GM12873 (cell line): ENCODE data around the gene ZFAND5.

Source experiments
- TF ChIP-seq, protein P1 (sequence below): IDR thresholded peaks from 2 replicates; pipeline ENCODE4 v1.5.1; 2012; ENCODE audit warnings: low read depth, mild to moderate bottlenecking, moderate library complexity, low read length, control low read depth; ENCODE audit not compliant: insufficient read depth; ENCODE audit errors: missing control alignments

ZFAND5 gene

DNA sequence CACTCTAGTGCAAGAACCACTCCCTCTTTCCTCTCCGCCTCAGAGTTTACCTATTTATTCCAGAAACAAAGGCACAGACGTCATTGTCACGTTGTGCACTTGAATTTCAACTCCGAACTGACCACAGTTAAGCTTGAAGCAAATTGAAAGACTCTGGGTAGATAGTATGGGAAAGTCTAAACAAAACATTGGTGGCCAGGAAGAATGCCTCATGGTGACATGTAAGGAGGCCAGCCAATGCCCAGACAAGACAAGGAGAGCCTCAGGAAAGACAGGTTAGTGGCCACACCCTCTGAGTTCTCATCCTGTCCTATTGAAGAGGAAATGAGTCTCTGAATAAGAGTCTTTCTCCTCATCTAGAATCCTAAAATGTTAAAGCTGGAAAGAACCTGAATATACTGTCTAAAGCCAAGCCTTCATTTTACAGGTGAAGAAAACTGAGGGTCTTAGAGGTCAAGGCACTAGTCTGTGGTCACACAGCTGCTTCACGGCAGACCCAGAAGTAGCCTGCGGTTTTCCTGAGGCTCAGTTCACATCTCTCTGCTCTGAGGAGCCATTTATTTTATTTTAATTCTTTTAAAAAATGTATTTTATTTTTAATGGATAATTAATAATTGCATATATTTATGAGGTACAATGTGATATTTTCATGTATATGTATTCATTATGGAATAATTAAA is 30.2 kb downstream of the ZFAND5 start:
- TF ChIP-seq, protein P1, sequence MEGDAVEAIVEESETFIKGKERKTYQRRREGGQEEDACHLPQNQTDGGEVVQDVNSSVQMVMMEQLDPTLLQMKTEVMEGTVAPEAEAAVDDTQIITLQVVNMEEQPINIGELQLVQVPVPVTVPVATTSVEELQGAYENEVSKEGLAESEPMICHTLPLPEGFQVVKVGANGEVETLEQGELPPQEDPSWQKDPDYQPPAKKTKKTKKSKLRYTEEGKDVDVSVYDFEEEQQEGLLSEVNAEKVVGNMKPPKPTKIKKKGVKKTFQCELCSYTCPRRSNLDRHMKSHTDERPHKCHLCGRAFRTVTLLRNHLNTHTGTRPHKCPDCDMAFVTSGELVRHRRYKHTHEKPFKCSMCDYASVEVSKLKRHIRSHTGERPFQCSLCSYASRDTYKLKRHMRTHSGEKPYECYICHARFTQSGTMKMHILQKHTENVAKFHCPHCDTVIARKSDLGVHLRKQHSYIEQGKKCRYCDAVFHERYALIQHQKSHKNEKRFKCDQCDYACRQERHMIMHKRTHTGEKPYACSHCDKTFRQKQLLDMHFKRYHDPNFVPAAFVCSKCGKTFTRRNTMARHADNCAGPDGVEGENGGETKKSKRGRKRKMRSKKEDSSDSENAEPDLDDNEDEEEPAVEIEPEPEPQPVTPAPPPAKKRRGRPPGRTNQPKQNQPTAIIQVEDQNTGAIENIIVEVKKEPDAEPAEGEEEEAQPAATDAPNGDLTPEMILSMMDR: no peak

DNA sequence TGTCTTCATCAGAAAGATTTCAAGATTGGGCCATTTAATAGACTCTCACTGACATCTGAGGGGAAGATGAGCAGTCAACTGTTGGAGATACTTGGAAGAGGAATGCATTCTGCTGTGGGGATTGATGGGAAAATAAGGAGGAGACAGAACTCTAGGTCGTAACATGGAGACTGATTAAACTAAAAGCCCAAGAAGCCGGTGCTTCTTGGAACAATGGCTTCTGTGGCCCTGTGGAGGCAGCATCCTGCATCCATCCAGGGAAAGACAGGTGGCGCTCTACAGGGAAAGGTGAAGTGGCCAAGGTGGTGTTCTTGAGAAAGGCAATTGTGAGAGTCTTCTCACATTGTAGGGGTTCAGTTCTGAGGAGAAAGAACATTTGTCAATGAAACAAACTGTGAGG is 31.3 kb downstream of the ZFAND5 start:
- TF ChIP-seq, protein P1: peak; percentile 26

DNA sequence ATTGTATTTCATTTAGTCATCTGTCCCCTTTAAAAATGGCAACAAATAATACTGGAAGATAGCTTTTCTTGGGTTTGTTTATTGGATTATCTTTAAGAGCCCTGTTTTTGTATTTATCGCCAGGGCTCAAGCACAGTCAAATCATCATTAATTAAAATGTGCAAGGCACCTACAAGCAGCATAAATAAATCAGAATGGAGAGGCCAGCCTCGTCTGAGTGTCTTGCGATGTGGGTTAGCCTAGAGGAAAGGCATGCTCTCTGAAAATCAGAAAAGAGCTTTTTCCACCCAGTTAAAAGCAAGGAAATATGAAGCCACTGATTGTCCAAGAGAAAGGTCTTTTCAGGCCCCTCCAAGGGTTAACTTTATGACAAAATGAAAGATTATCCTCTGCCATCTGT is 31.8 kb downstream of the ZFAND5 start:
- TF ChIP-seq, protein P1: no peak

DNA sequence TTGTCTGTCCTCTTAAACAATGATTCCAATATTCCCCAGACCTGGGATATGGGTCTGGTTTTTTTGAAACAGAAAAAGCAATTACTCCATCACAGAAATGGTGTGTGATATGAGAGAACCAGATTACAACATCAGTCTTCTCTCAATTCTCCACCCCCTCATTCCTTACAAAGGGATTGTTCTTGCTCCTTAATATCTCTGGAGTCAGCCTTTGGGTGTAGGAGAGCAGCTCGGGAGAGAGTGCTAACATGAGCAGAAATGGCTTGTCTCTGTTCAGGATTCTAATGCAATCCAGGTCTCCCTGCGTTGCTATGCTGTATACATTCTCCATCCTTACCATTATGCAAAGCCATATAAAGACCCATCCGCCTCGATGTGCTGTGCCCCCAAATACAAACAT is 32.7 kb downstream of the ZFAND5 start:
- TF ChIP-seq, protein P1: no peak

DNA sequence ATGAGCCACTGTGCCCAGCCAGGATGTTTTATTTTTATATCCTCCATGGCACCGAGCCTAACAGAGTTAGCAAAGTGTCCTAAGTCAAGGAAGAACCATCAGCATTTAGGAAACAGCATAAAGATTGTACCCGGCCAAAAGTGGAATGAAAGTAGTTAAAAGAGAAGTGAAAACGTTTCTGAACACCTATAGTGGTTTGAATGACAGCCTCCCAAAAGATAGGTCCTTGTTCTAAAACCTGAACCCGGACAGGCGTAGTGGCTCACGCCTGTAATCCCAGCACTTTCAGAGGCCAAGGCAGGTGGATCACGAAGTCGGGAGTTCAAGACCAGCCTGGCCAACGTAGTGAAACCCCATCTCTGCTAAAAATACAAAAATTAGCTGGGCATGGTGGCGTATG is 37.4 kb downstream of the ZFAND5 start:
- TF ChIP-seq, protein P1: no peak

DNA sequence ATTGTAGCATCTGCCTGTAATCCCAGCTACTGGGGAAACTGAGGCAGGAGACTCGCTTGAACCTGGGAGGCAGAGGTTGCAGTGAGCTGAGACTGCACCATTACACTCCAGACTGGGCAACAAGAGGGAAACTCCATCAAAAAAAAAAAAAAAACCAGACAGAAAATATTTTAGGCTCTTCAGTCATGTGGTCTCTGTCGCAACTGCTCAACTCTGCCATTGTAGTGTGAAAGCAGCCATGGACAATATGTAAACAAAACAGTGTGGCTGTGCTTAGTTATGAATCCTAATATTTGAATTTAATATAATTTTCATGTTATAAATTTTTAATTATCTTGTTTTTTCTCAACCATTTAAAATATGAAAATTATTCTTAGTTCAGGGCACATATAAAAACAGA is 38.4 kb downstream of the ZFAND5 start:
- TF ChIP-seq, protein P1: no peak

DNA sequence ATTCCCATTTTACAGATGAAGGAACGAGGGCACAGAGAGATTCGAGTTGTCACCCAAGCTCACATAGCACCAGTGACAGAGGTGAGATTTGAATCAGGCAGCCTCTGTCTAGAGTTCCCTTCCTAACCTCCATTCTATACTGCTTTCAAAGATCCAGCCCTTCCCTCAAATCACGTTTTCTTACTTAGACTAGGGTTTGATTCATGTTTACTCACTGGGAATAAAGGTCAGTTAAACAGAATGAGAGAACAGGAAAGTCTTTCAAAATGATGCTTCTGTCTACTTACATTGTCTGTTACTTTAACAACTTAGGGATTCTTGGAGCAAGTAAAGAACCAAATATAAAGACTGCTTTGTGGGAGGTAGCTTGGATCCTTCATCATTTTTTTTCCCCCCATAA is 40.0 kb downstream of the ZFAND5 start:
- TF ChIP-seq, protein P1: no peak
